ENCODE measurements around the gene TDRD12. TPM values are rescaled to one million over a fixed set of nuclear protein-coding genes. Genes with fewer than 3 reads are reported as not detected.
"Not testable (repeated sequence)": the region's sequence is repeated elsewhere in the genome, so short reads cannot be mapped to it uniquely, and the experiment has no call there.

Gene TDRD12
- total RNA-seq, 2 donors from 2014 or later: 0.55 to 4.1 TPM

GRCh38 chr19:32781280-32781679 lies 61.7 kb downstream of the TDRD12 start:
- DNase-seq (no peak), ATAC-seq (no peak)
- Mint-ChIP-seq H3K36me3 (ENCODE audit: low read depth) (peaks cover 8% of the 10 kb centered on the region), H3K27ac (no peak overlapping the region), H3K4me1 (peaks cover 4% of the 10 kb centered on the region), H3K4me3 (no peak overlapping the region), H3K27me3 (no peaks in the 10 kb centered on the region)
- H3K9me3 ChIP-seq (ENCODE audit: control insufficient read depth, low read length, poor library complexity, severe bottlenecking): no peaks in the 10 kb centered on the region

- not testable (repeated sequence) for H3K36me3 Mint-ChIP-seq (ENCODE audit: low read depth); DNase-seq; H3K9me3 ChIP-seq (ENCODE audit: control insufficient read depth, low read length, poor library complexity, severe bottlenecking); H3K27ac Mint-ChIP-seq; H3K4me1 Mint-ChIP-seq; H3K4me3 Mint-ChIP-seq; H3K27me3 Mint-ChIP-seq; ATAC-seq
Observed at GRCh38 chr19:32782089-32782488, 62.5 kb downstream of the TDRD12 start.

DNA sequence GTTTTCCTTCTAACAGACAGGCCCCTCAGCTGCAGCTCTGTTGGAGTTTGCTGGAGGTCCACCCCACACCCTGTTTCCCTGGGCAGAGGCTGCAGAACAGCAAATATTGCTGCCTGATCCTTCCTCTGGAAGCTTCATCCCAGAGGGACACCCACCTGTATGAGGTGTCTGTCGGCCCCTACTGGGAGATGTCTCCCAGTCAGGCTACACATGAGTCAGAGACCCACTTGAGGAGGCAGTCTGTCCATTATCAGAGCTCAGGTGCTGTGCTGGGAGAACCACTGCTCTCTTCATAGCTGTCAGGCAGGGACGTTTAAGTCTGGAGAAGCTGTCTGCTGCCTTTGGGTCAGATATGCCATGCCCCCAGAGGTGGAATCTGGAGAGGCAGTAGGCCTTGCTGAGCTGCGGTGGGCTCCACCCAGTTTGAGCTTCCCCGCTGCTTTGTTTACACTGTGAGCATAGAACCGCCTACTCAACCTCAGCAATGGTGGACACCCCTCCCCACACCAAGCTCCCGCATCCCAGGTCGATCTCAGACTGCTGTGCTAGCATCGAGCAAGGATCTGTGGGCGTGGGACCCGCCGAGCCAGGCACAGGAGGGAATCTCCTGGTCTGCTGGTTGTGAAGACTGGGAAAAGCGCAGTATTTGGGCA lies 67.7 kb downstream of the TDRD12 start:
- H3K9me3 ChIP-seq (ENCODE audit: control insufficient read depth, low read length, poor library complexity, severe bottlenecking); ATAC-seq; H3K4me1 Mint-ChIP-seq; DNase-seq; H3K36me3 Mint-ChIP-seq (ENCODE audit: low read depth); H3K27me3 Mint-ChIP-seq; H3K4me3 Mint-ChIP-seq; H3K27ac Mint-ChIP-seq: not testable (repeated sequence)

GRCh38 chr19:32787895-32788294 lies 68.3 kb downstream of the TDRD12 start:
- not testable (repeated sequence) for ATAC-seq, H3K27ac Mint-ChIP-seq

DNA sequence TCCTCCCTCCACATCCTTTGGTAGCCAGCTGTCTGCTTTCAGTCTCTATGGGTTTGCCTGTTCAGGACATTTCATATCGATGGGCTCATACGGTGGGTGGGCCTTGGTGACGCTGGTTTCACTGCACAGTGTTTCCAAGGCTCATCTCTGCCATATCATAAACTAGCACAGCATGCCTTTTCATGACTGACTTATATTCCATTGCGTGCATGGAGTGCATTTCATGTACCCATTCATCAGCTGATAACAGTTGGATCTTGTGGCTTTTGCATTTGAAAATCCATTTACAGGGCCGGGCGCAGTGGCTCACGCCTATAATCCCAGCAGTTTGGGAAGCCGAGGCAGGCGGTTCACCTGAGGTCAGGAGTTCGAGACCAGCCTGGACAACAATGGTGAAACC lies 69.9 kb downstream of the TDRD12 start:
- DNase-seq: no peak
- no peaks in the 10 kb centered on the region for H3K9me3 ChIP-seq (ENCODE audit: control insufficient read depth, low read length, poor library complexity, severe bottlenecking)
- H3K4me1 Mint-ChIP-seq: peaks cover 9% of the 10 kb centered on the region
- ATAC-seq: no peak
- no peaks in the 10 kb centered on the region for H3K27me3 Mint-ChIP-seq
- peaks cover 3% of the 10 kb centered on the region for H3K36me3 Mint-ChIP-seq (ENCODE audit: low read depth)
- no peak overlapping the region for H3K27ac Mint-ChIP-seq
- no peak overlapping the region for H3K4me3 Mint-ChIP-seq

More at GRCh38 chr19:32787895-32788294, 68.3 kb downstream of the TDRD12 start:
- not testable (repeated sequence) for H3K4me1 Mint-ChIP-seq; H3K9me3 ChIP-seq (ENCODE audit: control insufficient read depth, low read length, poor library complexity, severe bottlenecking); DNase-seq; H3K27me3 Mint-ChIP-seq; H3K36me3 Mint-ChIP-seq (ENCODE audit: low read depth); H3K4me3 Mint-ChIP-seq

- Mint-ChIP-seq H3K27me3 (no peaks in the 10 kb centered on the region), H3K36me3 (ENCODE audit: low read depth) (peaks cover 1% of the 10 kb centered on the region), H3K27ac (no peak overlapping the region), H3K4me1 (peaks cover 31% of the 10 kb centered on the region), H3K4me3 (no peak overlapping the region)
- H3K9me3 ChIP-seq (ENCODE audit: control insufficient read depth, low read length, poor library complexity, severe bottlenecking): no peaks in the 10 kb centered on the region
- no peak for ATAC-seq
- no peak for DNase-seq
Observed at GRCh38 chr19:32798201-32798600, 78.6 kb downstream of the TDRD12 start.

DNA sequence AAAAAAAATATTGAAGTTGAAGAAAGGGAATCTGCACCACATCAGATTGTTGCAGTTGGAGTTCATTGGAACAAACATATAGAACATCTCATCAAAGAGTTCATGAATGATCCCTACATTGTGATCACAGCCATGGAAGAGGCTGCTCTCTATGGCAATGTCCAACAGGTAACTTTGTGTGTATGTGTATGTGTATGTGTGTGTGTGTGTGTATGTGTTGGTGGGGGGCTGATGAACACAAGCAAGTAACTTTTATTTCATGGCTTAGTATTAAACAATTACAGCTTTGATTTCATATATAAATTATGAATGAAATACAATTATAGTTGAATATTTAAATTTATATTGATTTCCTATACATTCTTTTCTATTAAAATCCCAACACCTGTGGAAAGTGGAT lies 80.6 kb downstream of the TDRD12 start:
- H3K27me3 Mint-ChIP-seq: no peaks in the 10 kb centered on the region
- no peaks in the 10 kb centered on the region for H3K9me3 ChIP-seq (ENCODE audit: control insufficient read depth, low read length, poor library complexity, severe bottlenecking)
- no peak overlapping the region for H3K27ac Mint-ChIP-seq
- no peak overlapping the region for H3K4me3 Mint-ChIP-seq
- peaks cover 3% of the 10 kb centered on the region for H3K36me3 Mint-ChIP-seq (ENCODE audit: low read depth)
- DNase-seq (no peak), ATAC-seq (no peak)
- H3K4me1 Mint-ChIP-seq: peaks cover 20% of the 10 kb centered on the region

- no peaks in the 10 kb centered on the region for H3K27me3 Mint-ChIP-seq
- H3K27ac Mint-ChIP-seq: no peak overlapping the region
- H3K9me3 ChIP-seq (ENCODE audit: control insufficient read depth, low read length, poor library complexity, severe bottlenecking): no peaks in the 10 kb centered on the region
- ATAC-seq: no peak
- H3K4me3 Mint-ChIP-seq: no peak overlapping the region
- H3K36me3 Mint-ChIP-seq (ENCODE audit: low read depth): peaks cover 3% of the 10 kb centered on the region
- DNase-seq: no peak
- H3K4me1 Mint-ChIP-seq: peaks cover 14% of the 10 kb centered on the region
Observed at GRCh38 chr19:32800754-32801153, 81.2 kb downstream of the TDRD12 start.

DNA sequence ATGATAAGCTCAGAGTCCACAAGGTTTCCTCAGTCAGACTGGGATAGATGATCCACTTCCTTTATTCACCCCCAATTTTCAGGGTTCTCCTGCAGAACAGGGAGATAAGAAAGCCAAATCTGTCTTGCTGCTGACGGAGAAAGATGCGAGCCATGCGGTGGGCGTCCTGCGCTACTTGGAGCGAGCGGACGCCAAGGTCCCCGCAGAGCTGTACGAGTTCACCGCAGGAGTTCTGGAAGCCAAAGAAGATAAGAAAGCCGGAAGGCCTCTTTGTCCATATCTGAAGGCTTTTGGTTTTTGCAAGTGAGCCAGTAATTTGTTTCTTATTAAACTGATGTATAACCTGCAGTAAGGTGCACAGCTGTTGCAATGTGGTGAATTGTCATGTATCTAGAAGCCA lies 83.3 kb downstream of the TDRD12 start:
- H3K27me3 Mint-ChIP-seq: no peaks in the 10 kb centered on the region
- no peak overlapping the region for H3K4me3 Mint-ChIP-seq
- H3K36me3 Mint-ChIP-seq (ENCODE audit: low read depth): peaks cover 3% of the 10 kb centered on the region
- peaks cover 10% of the 10 kb centered on the region for H3K4me1 Mint-ChIP-seq
- no peaks in the 10 kb centered on the region for H3K9me3 ChIP-seq (ENCODE audit: control insufficient read depth, low read length, poor library complexity, severe bottlenecking)
- ATAC-seq: no peak
- H3K27ac Mint-ChIP-seq: no peak overlapping the region
- DNase-seq: no peak

GRCh38 chr19:32808236-32808635 lies 88.7 kb downstream of the TDRD12 start:
- no peaks in the 10 kb centered on the region for H3K9me3 ChIP-seq (ENCODE audit: control insufficient read depth, low read length, poor library complexity, severe bottlenecking)
- peaks cover 8% of the 10 kb centered on the region for H3K27me3 Mint-ChIP-seq
- H3K36me3 Mint-ChIP-seq (ENCODE audit: low read depth): peaks cover 3% of the 10 kb centered on the region
- no peak for DNase-seq
- no peak overlapping the region for H3K27ac Mint-ChIP-seq
- peaks cover 20% of the 10 kb centered on the region for H3K4me1 Mint-ChIP-seq
- ATAC-seq: no peak
- H3K4me3 Mint-ChIP-seq: no peak overlapping the region

- no peak for DNase-seq
- Mint-ChIP-seq H3K4me3 (peak overlapping the region; percentile 88), H3K27ac (peak overlapping the region; percentile 88)
Observed at GRCh38 chr19:32809254-32809653, 89.7 kb downstream of the TDRD12 start.

GRCh38 chr19:32809754-32810153 lies 90.2 kb downstream of the TDRD12 start:
- H3K27me3 Mint-ChIP-seq: peaks cover 8% of the 10 kb centered on the region
- peak overlapping the region; percentile 88 for H3K27ac Mint-ChIP-seq
- H3K36me3 Mint-ChIP-seq (ENCODE audit: low read depth): peaks cover 4% of the 10 kb centered on the region
- peak overlapping the region; percentile 88 for H3K4me3 Mint-ChIP-seq
- no peak for DNase-seq
- no peak for ATAC-seq
- peaks cover 26% of the 10 kb centered on the region for H3K4me1 Mint-ChIP-seq
- no peaks in the 10 kb centered on the region for H3K9me3 ChIP-seq (ENCODE audit: control insufficient read depth, low read length, poor library complexity, severe bottlenecking)

More at GRCh38 chr19:32809254-32809653, 89.7 kb downstream of the TDRD12 start:
- Mint-ChIP-seq H3K27me3 (peaks cover 8% of the 10 kb centered on the region), H3K4me1 (peaks cover 24% of the 10 kb centered on the region), H3K36me3 (ENCODE audit: low read depth) (peaks cover 3% of the 10 kb centered on the region)
- peak; percentile 16 for ATAC-seq
- H3K9me3 ChIP-seq (ENCODE audit: control insufficient read depth, low read length, poor library complexity, severe bottlenecking): no peaks in the 10 kb centered on the region

DNA sequence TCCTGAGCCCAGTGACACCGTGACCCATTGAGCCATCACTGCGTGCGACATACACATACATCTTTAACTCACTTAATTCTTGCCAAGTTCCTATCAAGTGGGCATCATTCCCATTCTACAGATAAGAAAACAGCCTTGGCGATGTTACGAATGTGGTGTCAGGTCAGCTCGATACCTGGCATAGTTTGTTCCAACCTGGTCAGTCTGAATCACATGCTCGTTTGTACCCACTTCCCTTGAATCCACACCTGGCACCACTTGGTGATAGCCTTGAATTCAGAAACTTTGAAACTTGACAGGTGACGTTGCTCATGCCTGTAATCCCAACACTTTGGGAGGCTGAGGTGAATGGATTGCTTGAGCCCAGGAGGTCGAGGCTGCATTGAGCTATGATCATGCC lies 90.9 kb downstream of the TDRD12 start:
- ATAC-seq (no peak), DNase-seq (no peak)
- Mint-ChIP-seq H3K4me3 (no peak overlapping the region), H3K27ac (no peak overlapping the region), H3K4me1 (peaks cover 26% of the 10 kb centered on the region), H3K27me3 (peaks cover 8% of the 10 kb centered on the region), H3K36me3 (ENCODE audit: low read depth) (peaks cover 4% of the 10 kb centered on the region)
- no peaks in the 10 kb centered on the region for H3K9me3 ChIP-seq (ENCODE audit: control insufficient read depth, low read length, poor library complexity, severe bottlenecking)

DNA sequence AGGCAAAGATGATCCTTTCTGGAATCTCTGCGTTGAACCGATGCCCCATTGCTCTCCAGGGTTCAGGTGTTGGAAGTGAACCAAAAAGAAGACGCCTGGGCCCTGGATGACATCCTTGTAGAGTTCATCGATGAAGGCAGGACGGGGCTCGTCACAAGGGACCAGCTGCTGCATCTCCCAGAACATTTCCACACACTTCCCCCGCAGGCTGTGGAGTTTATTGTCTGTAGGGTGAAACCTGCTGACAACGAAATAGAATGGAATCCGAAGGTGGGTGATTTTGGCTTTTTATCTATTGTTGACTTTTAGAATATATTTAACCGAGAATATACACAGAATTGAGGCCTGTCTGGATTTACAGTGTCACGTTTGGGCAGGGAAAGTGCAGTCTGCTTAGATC lies 91.6 kb downstream of the TDRD12 start:
- Mint-ChIP-seq H3K27me3 (peaks cover 8% of the 10 kb centered on the region), H3K4me3 (no peak overlapping the region), H3K27ac (peak overlapping the region; percentile 16), H3K36me3 (ENCODE audit: low read depth) (peaks cover 4% of the 10 kb centered on the region), H3K4me1 (peaks cover 26% of the 10 kb centered on the region)
- ATAC-seq (no peak), DNase-seq (no peak)
- H3K9me3 ChIP-seq (ENCODE audit: control insufficient read depth, low read length, poor library complexity, severe bottlenecking): no peaks in the 10 kb centered on the region

All from T-helper 17 cell (primary cell).